H1 (cell line): ENCODE results near the gene KCNC1. TPM values are rescaled to one million over a fixed set of nuclear protein-coding genes. Genes with fewer than 3 reads are reported as not detected.

Experiments
- CTCF ChIA-PET: fragments of 300-600 bp; sonication (Branson Sonifier 250); formaldehyde crosslinking; loops from one replicate; lab custom pipeline; 2021; ENCODE audit not compliant: partially characterized antibody; lab: Charles Lee
- POLR2A ChIA-PET: fragments of 300-600 bp; sonication (Branson Sonifier 250); formaldehyde crosslinking; loops from one replicate; lab custom pipeline; 2021; ENCODE audit warnings: inconsistent platforms; ENCODE audit not compliant: partially characterized antibody; lab: Charles Lee
- DNase-seq, 2 experiments: peaks; one replicate each; pipeline versions ENCODE4 v3.0.0 to v3.0.0-alpha.2; 2010 to 2022; ENCODE audit warnings: low spot score in 2 of 2, low read depth in 1 of 2, mixed read lengths in 1 of 2
- FAIRE-seq: peaks from 2 replicates; lab custom pipeline; 2011; peaks lifted over from hg19 to GRCh38; lab: Jason Lieb, UNC
- H2AFZ ChIP-seq: 2 replicates; pipeline ENCODE4 v1.8.1; 2012; ENCODE audit warnings: low read length, inconsistent platforms
- H2AK5ac ChIP-seq: 2 replicates; pipeline ENCODE4 v1.6.1; 2013; ENCODE audit warnings: low read depth, low read length
- H2BK120ac ChIP-seq: replicated peaks from 2 replicates; pipeline ENCODE3; 2013; ENCODE audit warnings: low read depth, low read length, inconsistent platforms
- H2BK12ac ChIP-seq: 2 replicates; pipeline ENCODE4 v1.6.1; 2013; ENCODE audit warnings: low read depth, low read length
- H2BK15ac ChIP-seq: 2 replicates; pipeline ENCODE4 v1.6.1; 2013; ENCODE audit warnings: low read length
- H2BK20ac ChIP-seq: 2 replicates; pipeline ENCODE4 v1.6.1; 2013; ENCODE audit warnings: low read length
- H2BK5ac ChIP-seq: 2 replicates; pipeline ENCODE4 v1.6.1; 2013; ENCODE audit warnings: low read depth, low read length
- H3K14ac ChIP-seq: 2 replicates; pipeline ENCODE4 v1.6.1; 2013; ENCODE audit warnings: inconsistent platforms; ENCODE audit not compliant: insufficient read length
- H3K18ac ChIP-seq: 2 replicates; pipeline ENCODE4 v1.6.1; 2013; ENCODE audit warnings: low read length; ENCODE audit errors: extremely low read depth
- H3K23ac ChIP-seq: 2 replicates; pipeline ENCODE4 v1.6.1; 2013; ENCODE audit warnings: inconsistent platforms; ENCODE audit not compliant: insufficient read length
- H3K23me2 ChIP-seq: 2 replicates; pipeline ENCODE4 v1.6.1; 2013; ENCODE audit warnings: low read depth, low read length
- H3K27ac ChIP-seq: 2 replicates; pipeline ENCODE4 v1.6.1; 2011; ENCODE audit warnings: low read depth, low read length, inconsistent platforms
- H3K27me3 ChIP-seq, 4 experiments: replicated peaks in 1 of 4; 1 replicate in 1 of 4; 2 replicates in 3 of 4; pipeline versions ENCODE4 v1.6.1 to v1.8.1; 2011 to 2013; ENCODE audit warnings: low read length in 3 of 4, mild to moderate bottlenecking in 3 of 4, inconsistent platforms in 2 of 4, mixed read lengths in 2 of 4, moderate library complexity in 1 of 4; ENCODE audit not compliant: control insufficient read depth in 3 of 4, insufficient read depth in 3 of 4; ENCODE audit errors: extremely low read depth in 1 of 4
- H3K36me3 ChIP-seq, 4 experiments: 2 replicates each; pipeline versions ENCODE4 v1.6.1 to v1.8.1; 2011 to 2013; ENCODE audit warnings: mild to moderate bottlenecking in 4 of 4, low read length in 3 of 4, moderate library complexity in 2 of 4, control low read depth in 1 of 4, inconsistent platforms in 1 of 4; ENCODE audit not compliant: insufficient read depth in 4 of 4, control insufficient read depth in 2 of 4
- H3K4ac ChIP-seq: replicated peaks from 2 replicates; pipeline ENCODE3; 2013; ENCODE audit warnings: low read length, low read depth, mixed read lengths, inconsistent platforms; ENCODE audit not compliant: insufficient read length
- H3K4me1 ChIP-seq, 4 experiments: replicated peaks in 1 of 4; 1 replicate in 1 of 4; 2 replicates in 3 of 4; pipeline versions ENCODE4 v1.6.1 to v1.8.1; 2011 to 2013; ENCODE audit warnings: low read length in 3 of 4, inconsistent platforms in 2 of 4, mixed read lengths in 1 of 4; ENCODE audit not compliant: insufficient read depth in 4 of 4, control insufficient read depth in 3 of 4
- H3K4me2 ChIP-seq, 2 experiments: 2 replicates each; pipeline versions ENCODE4 v1.6.1 to v1.8.1; 2011 to 2013; ENCODE audit warnings: low read depth in 2 of 2, low read length in 2 of 2, control low read depth in 1 of 2, inconsistent platforms in 1 of 2, mild to moderate bottlenecking in 1 of 2; ENCODE audit not compliant: insufficient read depth in 1 of 2
- H3K4me3 ChIP-seq, 4 experiments: fragments of 200-600, 300-600 bp in 1 of 4; sonication (generic), shearing (Covaris generic), sonication (Bioruptor Twin) in 1 of 4; 2 replicates each; pipeline versions ENCODE4 v1.5.1 to v1.8.1; 2011 to 2016; ENCODE audit warnings: low read length in 4 of 4, low read depth in 3 of 4, control low read depth in 2 of 4, inconsistent platforms in 2 of 4, mild to moderate bottlenecking in 2 of 4, mixed read lengths in 1 of 4, moderate library complexity in 1 of 4; ENCODE audit not compliant: insufficient read depth in 2 of 4; ENCODE audit errors: extremely low read depth in 1 of 4
- H3K56ac ChIP-seq: replicated peaks from 2 replicates; pipeline ENCODE3; 2013; ENCODE audit warnings: low read depth, mild to moderate bottlenecking, mixed read lengths, low read length, inconsistent platforms; ENCODE audit not compliant: insufficient read length
- H3K79me1 ChIP-seq: 2 replicates; pipeline ENCODE4 v1.6.1; 2013; ENCODE audit warnings: low read depth, low read length, control low read depth
- H3K79me2 ChIP-seq, 2 experiments: 2 replicates each; pipeline versions ENCODE4 v1.6.1 to v1.8.1; 2012 to 2013; ENCODE audit warnings: low read length in 2 of 2, mild to moderate bottlenecking in 2 of 2, inconsistent platforms in 1 of 2; ENCODE audit not compliant: insufficient read depth in 2 of 2, control insufficient read depth in 1 of 2
- H3K9ac ChIP-seq, 4 experiments: replicated peaks in 1 of 4; 1 replicate in 1 of 4; 2 replicates in 3 of 4; pipeline versions ENCODE4 v1.6.1 to v1.8.1; 2011 to 2013; ENCODE audit warnings: low read depth in 3 of 4, low read length in 3 of 4, control low read depth in 2 of 4, mild to moderate bottlenecking in 2 of 4, moderate library complexity in 2 of 4, inconsistent platforms in 1 of 4; ENCODE audit errors: extremely low read depth in 1 of 4
- H3K9me3 ChIP-seq, 2 experiments: 2 replicates each; pipeline versions ENCODE4 v1.6.1 to v1.8.1; 2012 to 2013; ENCODE audit warnings: mild to moderate bottlenecking in 2 of 2, moderate library complexity in 2 of 2, control low read depth in 1 of 2, inconsistent platforms in 1 of 2, low read depth in 1 of 2, low read length in 1 of 2, mixed read lengths in 1 of 2; ENCODE audit not compliant: insufficient read depth in 2 of 2
- H4K20me1 ChIP-seq, 2 experiments: replicated peaks in 1 of 2; 2 replicates each; pipeline versions ENCODE3 to v1.8.1; 2011 to 2013; ENCODE audit warnings: inconsistent platforms in 2 of 2, low read length in 2 of 2, mild to moderate bottlenecking in 1 of 2; ENCODE audit not compliant: insufficient read depth in 2 of 2, control insufficient read depth in 1 of 2
- H4K5ac ChIP-seq: 2 replicates; pipeline ENCODE4 v1.6.1; 2013; ENCODE audit warnings: low read length, low read depth, mixed read lengths, inconsistent platforms; ENCODE audit not compliant: insufficient read length
- H4K8ac ChIP-seq: 2 replicates; pipeline ENCODE4 v1.8.0; 2013; ENCODE audit warnings: mild to moderate bottlenecking, moderate library complexity, low read length, inconsistent platforms; ENCODE audit not compliant: insufficient read depth; ENCODE audit errors: extremely low read depth
- H4K91ac ChIP-seq: replicated peaks from 2 replicates; pipeline ENCODE3; 2013; ENCODE audit warnings: low read length, mixed read lengths, inconsistent platforms; ENCODE audit not compliant: insufficient read length
- BRCA1 ChIP-seq: IDR thresholded peaks from 2 replicates; pipeline ENCODE4 v1.6.1; 2012; ENCODE audit warnings: low read depth, low read length, improper control_type of control experiment
- GABPA ChIP-seq: IDR thresholded peaks from 2 replicates; pipeline ENCODE4 v1.6.1; 2011; ENCODE audit warnings: mild to moderate bottlenecking, low read length, moderate library complexity, borderline replicate concordance; ENCODE audit not compliant: insufficient read depth
- HDAC6 ChIP-seq: IDR thresholded peaks from one replicate; pipeline ENCODE4 v1.7.1; 2012; ENCODE audit warnings: low read depth, mild to moderate bottlenecking, inconsistent platforms, low read length, moderate library complexity
- KDM1A ChIP-seq: fragments of 200-600, 300-600 bp; sonication (generic); IDR thresholded peaks from 2 replicates; pipeline ENCODE4 v1.7.1; 2016; ENCODE audit warnings: mild to moderate bottlenecking, low read length, borderline replicate concordance
- MAFK ChIP-seq: IDR thresholded peaks from 2 replicates; pipeline ENCODE4 v1.6.1; 2012; ENCODE audit warnings: low read depth, mild to moderate bottlenecking, improper control_type of control experiment, low read length
- RBBP5 ChIP-seq: IDR thresholded peaks from 2 replicates; pipeline ENCODE4 v1.7.1; 2012; ENCODE audit warnings: low read depth, mild to moderate bottlenecking, inconsistent platforms, low read length, moderate library complexity, borderline replicate concordance
- RXRA ChIP-seq: IDR thresholded peaks from 2 replicates; pipeline ENCODE4 v1.6.1; 2011; ENCODE audit warnings: low read depth, mild to moderate bottlenecking, low read length, moderate library complexity; ENCODE audit not compliant: insufficient read depth
- TAF1 ChIP-seq: IDR thresholded peaks from 2 replicates; pipeline ENCODE4 v1.6.1; 2011; ENCODE audit warnings: mild to moderate bottlenecking, low read depth, low read length
- YY1 ChIP-seq: IDR thresholded peaks from 2 replicates; pipeline ENCODE4 v1.6.1; 2011; ENCODE audit warnings: low read depth, mild to moderate bottlenecking, low read length
- WGBS, 2 experiments: shearing (Covaris generic) in 1 of 2; methylation state at CpG; one replicate each; pipeline versions ENCODE4 v1.1.6 to v1.1.7; 2013 to 2015; ENCODE audit warnings: low lambda C conversion rate in 2 of 2, mixed read lengths in 2 of 2, inconsistent platforms in 1 of 2, low coverage in 1 of 2, missing lambda C conversion rate in 1 of 2; ENCODE audit not compliant: insufficient replicate concordance in 2 of 2, insufficient coverage in 1 of 2, insufficient read length in 1 of 2; ENCODE audit errors: extremely low coverage in 1 of 2, missing lambda C conversion rate in 1 of 2; 5-methylcytosine and 5-hydroxymethylcytosine counted together
- polyA plus RNA-seq, 7 experiments: library from polyadenylated mRNA; depleted of rRNA in 3 of 7; stranded (reverse) in 5 of 7; unstranded in 2 of 7; fragments of >200 nt in 5 of 7; fragments of 200-250 nt in 2 of 7; gene quantifications; 1 replicate in 5 of 7; 2 replicates in 1 of 7; 4 replicates in 1 of 7; pipeline versions ENCODE4 v1.2.1 to v1.2.3, GENCODE V29; 2011 to 2013; ENCODE audit warnings: missing spikeins in 2 of 7, mixed read lengths in 2 of 7
- total RNA-seq: library from RNA; stranded (reverse); fragmentation: NEBNext Ultra II Directional; extraction: Animal tissue kit (Norgen Biotek cat#: 25700); gene quantifications from 2 replicates; pipeline ENCODE4 v1.2.1, GENCODE V29; 2021
- TF ChIP-seq, protein P1 (sequence below), 3 experiments: IDR thresholded peaks; 1 replicate in 2 of 3; 2 replicates in 1 of 3; pipeline versions ENCODE4 v1.5.1 to v1.6.1; 2011; ENCODE audit warnings: low read length in 3 of 3, mild to moderate bottlenecking in 3 of 3, inconsistent platforms in 2 of 3, low read depth in 1 of 3, moderate library complexity in 1 of 3; ENCODE audit not compliant: insufficient read depth in 1 of 3; ENCODE audit errors: control extremely low read depth in 1 of 3
- TF ChIP-seq, protein P2 (sequence below): IDR thresholded peaks from 2 replicates; pipeline ENCODE4 v1.6.1; 2012; ENCODE audit warnings: inconsistent platforms

Gene KCNC1
- total and polyA plus RNA-seq, 2 of the 8 experiments (the other 6 are each of a cell fraction or from before 2014, with no cell fraction given): 0.11 to 0.26 TPM

DNA sequence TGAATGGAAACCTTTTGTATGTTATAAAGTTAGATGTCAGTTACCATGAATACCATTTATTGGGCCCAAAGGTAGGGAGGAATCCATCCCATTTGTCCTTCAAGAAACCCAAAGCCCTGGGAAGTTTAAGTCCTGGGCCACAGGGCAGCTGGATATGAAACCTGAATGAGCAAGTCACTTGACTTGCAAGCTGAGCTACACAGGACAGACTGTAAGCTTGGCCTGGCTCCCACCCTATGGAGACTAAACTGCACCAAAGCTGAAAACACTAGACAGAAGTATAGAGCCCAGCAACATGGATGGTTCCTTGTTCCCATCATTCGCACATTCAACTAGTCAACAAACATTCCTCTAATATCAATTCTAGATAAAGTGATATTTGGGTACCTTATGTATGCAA, 71.3 kb downstream of the KCNC1 start:
- Histone ChIP-seq H4K20me1 (no peaks in the 10 kb centered on the region), H3K27me3 (no peaks in the 10 kb centered on the region; a peak in 1 of 7 replicates), H2BK120ac (no peak overlapping the region), H3K23ac (no peak overlapping the region), H3K4me3 (no peak overlapping the region), H4K91ac (no peak overlapping the region), H2BK15ac (no peak overlapping the region), H3K56ac (no peak overlapping the region), H3K14ac (no peak overlapping the region), H2BK5ac (no peak overlapping the region), H4K5ac (no peak overlapping the region), H3K9me3 (no peaks in the 10 kb centered on the region), H3K4me2 (no peak overlapping the region), H3K79me1 (no peaks in the 10 kb centered on the region), H2BK20ac (no peak overlapping the region), H2AK5ac (no peak overlapping the region), H3K27ac (no peak overlapping the region), H2AFZ (no peak overlapping the region), H3K18ac (no peak overlapping the region), H3K9ac (no peak overlapping the region), H4K8ac (no peak overlapping the region), H3K79me2 (no peaks in the 10 kb centered on the region), H3K36me3 (no peaks in the 10 kb centered on the region), H2BK12ac (no peak overlapping the region), H3K4me1 (peaks cover 0 to 11% (median 4%) of the 10 kb centered on the region in 4 experiments; a peak in 5 of 7 replicates), H3K4ac (no peak overlapping the region), H3K23me2 (no peaks in the 10 kb centered on the region)
- WGBS, 2 experiments: 93% methylated on average over 1 of the region's 1 CpG; no CpG with 5 or more reads in 1 of the 2 experiments
- no peak for DNase-seq
- ChIA-PET POLR2A (no interaction called here), CTCF (interaction anchor here (1.3 to 1.7 kb wide), 5 partner anchors 9 to 74 kb away, joined by 3 to 9 read pairs (median 6); no protein-coding TSS in a partner anchor)
- no peak for FAIRE-seq
- TF ChIP-seq MAFK (no peak), RBBP5 (no peak), RXRA (no peak), TAF1 (no peak), GABPA (no peak), HDAC6 (no peak), BRCA1 (no peak), KDM1A (no peak), YY1 (no peak)
- TF ChIP-seq, protein P1, sequence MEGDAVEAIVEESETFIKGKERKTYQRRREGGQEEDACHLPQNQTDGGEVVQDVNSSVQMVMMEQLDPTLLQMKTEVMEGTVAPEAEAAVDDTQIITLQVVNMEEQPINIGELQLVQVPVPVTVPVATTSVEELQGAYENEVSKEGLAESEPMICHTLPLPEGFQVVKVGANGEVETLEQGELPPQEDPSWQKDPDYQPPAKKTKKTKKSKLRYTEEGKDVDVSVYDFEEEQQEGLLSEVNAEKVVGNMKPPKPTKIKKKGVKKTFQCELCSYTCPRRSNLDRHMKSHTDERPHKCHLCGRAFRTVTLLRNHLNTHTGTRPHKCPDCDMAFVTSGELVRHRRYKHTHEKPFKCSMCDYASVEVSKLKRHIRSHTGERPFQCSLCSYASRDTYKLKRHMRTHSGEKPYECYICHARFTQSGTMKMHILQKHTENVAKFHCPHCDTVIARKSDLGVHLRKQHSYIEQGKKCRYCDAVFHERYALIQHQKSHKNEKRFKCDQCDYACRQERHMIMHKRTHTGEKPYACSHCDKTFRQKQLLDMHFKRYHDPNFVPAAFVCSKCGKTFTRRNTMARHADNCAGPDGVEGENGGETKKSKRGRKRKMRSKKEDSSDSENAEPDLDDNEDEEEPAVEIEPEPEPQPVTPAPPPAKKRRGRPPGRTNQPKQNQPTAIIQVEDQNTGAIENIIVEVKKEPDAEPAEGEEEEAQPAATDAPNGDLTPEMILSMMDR (IDR thresholded peaks at IDR 0.05; ENCODE audit: control extremely low read depth in 1 of 3, insufficient read depth in 1 of 3, low read depth in 1 of 3, low read length in 3 of 3): no peak
- TF ChIP-seq, protein P2, sequence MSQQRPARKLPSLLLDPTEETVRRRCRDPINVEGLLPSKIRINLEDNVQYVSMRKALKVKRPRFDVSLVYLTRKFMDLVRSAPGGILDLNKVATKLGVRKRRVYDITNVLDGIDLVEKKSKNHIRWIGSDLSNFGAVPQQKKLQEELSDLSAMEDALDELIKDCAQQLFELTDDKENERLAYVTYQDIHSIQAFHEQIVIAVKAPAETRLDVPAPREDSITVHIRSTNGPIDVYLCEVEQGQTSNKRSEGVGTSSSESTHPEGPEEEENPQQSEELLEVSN: no peak
